Ecto neural progenitor cell (in vitro differentiated cells): ENCODE measurements around the gene DMAP1.

Source experiments
- DNase-seq: peaks from one replicate; pipeline ENCODE4 v3.0.0-alpha.2; 2018; ENCODE audit warnings: low spot score

The DMAP1 gene

DNA sequence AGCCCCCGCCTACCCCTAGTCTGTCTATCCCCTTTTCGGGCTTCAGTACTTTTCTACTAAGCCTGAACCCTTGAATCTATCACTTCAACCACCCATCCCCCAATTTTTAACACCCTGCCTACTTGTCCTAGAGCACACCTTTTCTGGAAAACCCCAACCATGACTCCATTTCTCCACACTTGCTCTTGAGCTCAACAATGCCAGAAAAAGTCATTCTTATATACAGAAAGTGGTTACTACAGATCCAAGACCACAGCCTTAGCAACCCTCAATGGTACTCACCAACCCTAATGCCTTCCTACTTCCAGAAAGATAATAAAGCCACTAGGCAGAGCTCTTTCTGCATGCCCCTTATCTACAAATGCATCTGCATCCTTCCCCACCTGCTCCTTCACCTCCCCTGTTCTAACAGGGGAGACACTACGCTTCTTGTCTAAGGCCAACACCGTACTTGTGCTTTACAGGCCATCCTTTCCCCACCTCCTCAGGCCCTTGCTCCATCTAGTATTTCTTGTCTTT lies 41.2 kb downstream of the DMAP1 start:
- no peak for DNase-seq

DNA sequence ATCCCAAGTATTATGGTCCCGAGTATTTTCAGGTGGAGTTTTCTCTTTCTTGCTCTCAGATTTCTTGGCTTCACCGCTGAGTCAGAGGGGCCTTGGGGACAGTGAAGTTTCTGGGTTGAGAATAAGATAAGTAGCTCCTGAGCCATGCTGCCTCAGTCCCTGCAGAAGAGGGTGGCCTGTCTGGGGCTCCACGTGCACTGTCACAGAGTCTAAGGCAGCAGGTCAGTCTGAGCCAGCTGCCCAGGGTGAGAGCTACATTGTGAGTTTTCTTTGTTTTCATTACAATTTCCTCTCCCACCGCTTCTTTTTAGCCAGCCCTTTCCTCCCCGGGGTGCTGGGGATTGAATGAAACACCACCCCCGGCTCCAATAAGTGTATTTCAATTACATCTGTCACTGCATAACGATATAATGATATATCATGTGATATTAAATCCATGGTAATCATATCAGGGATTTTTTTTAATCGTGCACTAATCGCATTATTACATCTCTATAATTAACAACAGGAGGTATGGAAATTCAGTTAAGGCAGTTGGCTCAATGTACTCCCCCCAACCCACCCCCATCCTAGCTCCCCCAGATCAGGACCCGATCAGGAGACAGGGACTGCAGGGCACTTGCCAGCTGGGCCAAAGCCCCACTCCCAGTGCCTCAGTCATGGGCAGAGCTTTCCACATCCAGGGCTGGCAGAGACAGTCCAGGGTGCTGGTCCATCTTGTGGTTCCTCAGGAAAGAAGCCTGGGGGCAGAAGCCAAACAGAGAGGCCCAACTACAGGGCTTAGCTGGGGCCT lies 43.7 kb downstream of the DMAP1 start:
- no peak for DNase-seq

GRCh38 chr1:44259090-44259489 lies 45.8 kb downstream of the DMAP1 start:
- DNase-seq = no peak

GRCh38 chr1:44260792-44261170 lies 47.5 kb downstream of the DMAP1 start:
- no peak for DNase-seq

DNA sequence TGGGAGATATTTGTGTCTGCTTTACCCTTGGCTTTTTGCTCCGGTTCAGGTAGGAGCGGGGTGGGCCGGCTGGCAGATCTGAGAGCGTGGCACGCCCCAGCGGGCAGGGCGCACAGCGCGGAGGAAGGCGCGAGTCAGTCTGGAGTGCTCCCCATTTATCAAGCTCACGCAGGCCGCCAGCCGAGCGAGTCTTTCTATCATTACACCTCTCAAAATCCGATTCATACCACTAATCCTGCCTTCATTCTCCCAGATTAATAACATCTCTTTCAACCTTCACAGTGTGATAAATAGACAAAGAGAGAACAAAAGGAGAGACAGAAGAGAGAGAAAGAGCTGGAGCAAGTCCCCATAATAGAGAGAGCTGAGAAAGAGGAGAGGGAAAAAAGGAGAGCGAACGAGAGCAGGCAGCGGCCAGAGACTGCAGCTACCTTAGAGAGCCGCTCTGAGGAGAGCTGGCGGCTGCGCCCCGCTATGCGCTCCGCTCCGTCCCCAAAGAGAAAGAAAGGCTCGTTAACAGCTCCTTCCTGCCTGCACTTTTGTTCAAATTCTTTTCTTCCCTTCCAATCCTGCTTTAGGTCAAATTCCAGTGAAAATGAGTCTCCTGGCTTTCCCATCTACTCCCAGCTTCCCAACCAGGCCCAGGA lies 48.0 kb downstream of the DMAP1 start:
- DNase-seq = no peak

DNA sequence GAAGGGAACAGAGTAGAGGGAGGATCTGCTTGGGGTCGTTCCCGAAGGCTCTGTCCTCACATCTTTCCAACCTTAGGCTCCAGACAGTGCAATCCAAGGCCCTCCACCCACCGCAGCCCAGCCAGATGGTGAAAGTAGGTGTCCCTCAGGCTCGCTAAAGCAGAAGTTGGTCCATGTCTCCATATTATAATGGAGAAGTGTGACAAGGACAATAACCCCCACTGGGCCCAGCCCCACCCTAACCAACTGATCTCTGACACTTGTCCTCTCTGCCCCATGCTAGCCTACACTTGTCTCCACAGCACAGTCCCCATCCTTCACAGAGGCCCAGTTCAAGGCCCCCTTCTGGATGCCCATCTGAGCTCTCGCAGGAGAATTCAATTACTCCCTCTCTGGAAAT lies 48.7 kb downstream of the DMAP1 start:
- DNase-seq = no peak

DNA sequence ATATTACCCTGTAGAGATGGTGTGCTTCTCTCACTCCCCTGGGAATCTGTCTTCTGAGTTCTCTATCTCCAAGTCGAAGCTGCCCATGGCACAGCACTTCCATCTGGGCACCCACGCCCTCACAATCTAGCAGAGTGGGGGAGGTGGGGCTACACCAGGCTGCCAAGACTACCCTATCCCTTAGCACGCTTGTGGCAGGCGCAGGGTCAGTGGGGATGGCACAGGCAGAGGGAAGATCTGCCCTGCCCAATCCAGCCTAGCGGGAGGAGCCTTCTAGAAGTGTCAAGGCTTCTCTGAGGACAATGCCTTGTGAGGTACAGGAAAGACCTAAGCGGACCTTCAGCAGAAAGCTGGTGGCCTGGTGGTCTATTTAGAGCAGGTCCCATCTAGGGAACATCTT lies 49.1 kb downstream of the DMAP1 start:
- no peak for DNase-seq

- no peak for DNase-seq
Measured at GRCh38 chr1:44262816-44263567, 49.7 kb downstream of the DMAP1 start.

- DNase-seq = no peak
Measured at GRCh38 chr1:44263568-44264450, 50.5 kb downstream of the DMAP1 start.

- no peak for DNase-seq
Measured at GRCh38 chr1:44264451-44264771, 51.1 kb downstream of the DMAP1 start.

GRCh38 chr1:44265656-44266358 lies 52.5 kb downstream of the DMAP1 start:
- DNase-seq = no peak

DNA sequence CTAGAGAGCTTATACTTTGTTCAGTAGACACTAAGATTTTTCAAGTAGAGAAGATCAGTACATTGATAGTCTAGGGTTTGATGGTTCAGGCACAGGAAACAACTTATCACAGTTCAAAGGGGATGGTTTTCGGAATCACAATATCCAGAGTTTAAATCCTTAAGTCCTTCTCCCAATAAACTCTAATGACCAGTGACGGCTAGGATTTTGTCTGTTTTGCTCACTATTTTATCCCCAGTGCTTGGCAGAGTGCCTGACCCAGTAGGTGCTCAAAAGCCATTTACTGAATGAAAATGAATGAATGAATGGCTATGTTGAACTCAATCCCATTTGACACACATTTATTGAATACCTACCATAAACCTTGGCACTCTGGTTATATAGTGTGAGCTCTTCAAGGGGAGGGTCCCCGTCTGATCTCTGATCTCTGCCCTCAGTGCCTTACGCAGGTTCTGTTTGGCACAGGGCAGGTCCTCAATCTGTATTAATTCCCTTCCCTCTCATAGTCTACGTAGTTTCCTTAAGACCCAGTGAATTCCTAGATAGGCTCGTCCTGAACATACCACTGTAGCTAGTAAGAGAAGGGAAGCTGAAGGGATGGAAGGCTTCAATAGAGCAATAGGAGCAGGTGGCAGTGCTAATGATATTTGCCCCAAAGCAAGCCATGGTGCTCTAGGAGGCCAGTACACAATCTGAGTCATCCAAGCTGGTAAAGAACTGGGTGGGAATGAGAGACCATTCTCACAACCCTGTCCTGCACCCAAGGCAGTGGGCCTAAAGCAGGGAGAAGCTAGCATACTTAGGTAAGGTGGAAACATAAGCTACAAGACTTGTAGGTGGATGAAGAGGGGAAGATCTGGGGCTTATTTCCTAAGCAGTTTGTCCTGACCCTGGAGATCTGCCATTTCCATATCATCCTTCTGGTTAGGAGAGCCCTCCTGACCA lies 53.4 kb downstream of the DMAP1 start:
- no peak for DNase-seq

DNA sequence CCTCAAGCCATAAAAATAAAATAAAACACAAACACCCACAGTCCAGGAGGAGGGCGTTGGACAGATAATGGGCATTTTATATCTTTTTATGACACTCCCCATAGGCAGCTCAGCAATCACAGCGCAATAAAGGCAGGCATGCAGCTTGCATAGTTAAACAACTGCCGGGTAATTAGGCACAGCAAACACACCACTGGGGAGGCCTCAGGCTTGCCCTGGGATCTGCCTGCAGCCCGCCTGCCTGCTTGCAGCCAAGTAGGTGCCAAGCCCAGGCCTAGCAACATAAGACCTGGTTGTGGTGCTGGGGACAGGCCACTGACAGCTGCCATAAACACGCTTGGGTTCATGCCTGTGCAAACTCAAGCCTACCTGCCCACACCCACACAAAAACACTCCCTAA lies 54.2 kb downstream of the DMAP1 start:
- no peak for DNase-seq

GRCh38 chr1:44268054-44268453 lies 54.8 kb downstream of the DMAP1 start:
- no peak for DNase-seq
